Measurements from ENCODE around the gene SEL1L2.

Gene SEL1L2

DNA sequence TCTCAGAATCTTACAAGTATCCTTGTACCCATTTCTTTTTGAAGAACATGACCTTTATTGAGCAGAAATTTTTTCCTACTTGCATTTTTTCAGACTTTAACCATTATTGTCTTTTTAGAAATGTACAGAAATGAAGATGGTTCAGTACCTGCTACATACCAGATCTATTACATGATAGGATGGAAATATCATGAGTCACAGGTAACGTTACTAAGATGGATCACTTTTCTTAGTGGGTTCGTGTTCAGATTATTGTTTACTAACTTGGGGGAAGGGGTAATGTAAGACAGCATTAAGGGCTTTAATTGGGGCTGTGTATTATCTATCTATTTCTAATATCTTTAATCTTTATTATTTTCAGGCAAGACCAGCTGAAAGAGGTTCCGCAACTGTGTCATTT is 173.7 kb downstream of the SEL1L2 start:
- DNase-seq (ENCODE audit: low spot score) = no peak

DNA sequence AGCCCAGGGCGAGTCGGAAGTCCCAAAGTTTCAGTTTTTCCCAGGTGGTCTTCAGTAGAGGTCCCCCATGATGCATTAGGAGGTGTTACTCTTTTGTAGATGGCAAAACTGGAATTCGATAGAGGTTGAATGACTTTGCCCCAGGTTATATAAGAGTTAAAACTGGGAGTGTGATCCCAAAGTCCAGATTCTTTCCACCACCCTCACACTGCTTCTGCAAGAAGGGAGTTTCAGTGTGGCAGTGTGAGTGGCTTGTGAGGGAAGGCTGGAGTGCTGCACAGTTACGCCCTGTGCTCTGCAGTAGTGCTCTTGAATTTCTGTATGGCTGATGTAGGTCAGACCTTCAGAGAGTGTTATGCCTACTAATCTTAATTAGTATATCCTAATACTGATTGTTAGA is 175.7 kb downstream of the SEL1L2 start:
- DNase-seq (ENCODE audit: low spot score) = no peak

DNA sequence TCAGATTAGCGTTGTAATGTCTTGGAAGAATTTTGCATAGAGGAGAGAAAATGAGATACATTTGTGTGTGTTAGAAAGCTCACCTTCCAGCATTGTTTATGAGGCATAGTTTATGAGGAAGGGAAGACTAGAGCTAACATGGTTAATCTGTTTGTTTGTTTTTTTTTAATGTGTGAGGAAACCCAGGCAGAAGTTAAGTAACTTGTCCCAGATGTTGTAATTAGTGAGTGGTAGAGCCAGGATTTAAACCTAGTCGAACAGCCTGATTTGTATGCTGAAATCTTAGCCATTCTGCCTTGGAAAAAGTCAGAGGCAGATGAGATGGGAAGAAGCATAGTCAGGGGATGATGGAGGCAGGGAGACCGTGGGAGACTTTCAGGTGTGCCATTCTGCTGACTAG is 176.5 kb downstream of the SEL1L2 start:
- DNase-seq (ENCODE audit: low spot score) = no peak

DNA sequence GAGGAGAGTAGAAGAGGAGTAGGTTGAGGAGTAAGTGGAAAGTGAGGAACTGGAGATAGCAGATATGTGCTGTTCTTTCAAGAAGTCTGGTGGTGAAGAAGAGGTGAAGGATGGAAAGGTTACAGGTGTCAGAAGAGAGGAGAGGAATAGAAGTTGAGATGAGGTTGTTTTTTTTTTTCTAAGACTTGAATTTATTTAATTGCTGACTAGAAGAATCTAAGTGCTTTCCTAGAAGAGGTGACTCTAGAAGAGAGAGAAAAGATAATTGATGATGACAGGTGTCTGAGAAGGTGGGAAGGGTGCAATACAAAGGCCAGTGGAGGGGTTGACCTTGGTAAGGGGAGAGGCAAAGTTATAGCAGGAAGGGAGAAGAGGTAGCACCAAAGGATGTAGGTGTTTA is 180.0 kb downstream of the SEL1L2 start:
- no peak for DNase-seq (ENCODE audit: low spot score)

DNA sequence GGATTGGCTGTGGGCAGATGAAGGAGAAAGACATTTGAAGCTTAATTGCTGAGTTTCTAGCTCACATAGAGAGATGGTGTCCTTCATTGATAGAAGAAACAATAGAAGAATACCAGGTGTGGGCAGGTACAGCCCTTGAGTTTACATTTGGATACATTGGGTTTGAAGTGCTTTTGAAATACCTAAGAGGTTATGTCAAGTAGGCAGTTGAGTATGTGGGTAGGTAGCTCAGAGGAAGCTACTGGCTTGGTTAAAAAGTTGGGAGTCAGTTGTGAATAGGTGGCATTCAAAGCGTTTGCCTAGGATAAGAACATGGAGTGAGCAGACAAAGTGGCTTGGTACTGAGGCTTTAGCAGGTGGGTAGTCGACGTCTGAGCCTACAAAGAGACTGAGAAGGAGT is 180.6 kb downstream of the SEL1L2 start:
- no peak for DNase-seq (ENCODE audit: low spot score)

DNA sequence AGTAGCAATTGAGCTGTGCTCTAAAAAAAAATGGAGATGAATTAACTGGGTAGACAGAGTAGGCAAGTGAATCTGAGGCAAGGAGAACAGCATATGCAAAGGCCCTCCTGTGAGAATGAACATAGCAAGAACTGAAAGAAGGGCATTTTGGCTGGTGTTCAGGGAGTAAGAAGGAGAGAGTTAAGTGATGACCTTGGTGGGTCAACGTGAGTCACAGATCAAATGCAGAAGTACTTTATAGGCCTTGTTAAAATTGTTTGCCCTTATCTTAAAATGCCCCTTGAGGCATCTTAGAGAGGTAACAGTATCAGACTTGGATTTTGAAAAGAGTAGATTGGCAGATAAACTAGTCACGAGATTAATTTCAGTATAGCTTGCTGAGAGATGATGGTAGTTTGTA is 181.0 kb downstream of the SEL1L2 start:
- DNase-seq (ENCODE audit: low spot score) = no peak

DNA sequence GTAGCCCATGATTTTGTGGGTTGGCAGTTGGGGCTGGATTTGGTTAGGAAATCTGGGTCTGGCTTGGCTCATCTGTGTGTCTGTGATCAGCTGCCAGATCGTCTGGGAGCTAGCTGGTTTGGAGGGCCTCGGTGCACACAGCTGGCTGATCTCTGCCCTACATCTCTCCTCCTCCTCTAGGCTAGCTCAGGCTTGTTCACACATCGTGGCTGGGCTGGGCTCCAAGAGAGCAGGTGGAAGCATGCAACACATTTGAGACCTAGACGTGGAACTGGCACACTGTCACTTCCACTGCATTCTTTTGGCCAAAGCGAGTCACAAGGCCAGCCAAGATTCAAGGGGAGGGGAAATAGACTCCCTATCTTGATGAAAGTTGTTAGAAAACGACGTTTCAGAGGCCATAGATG is 189.7 kb downstream of the SEL1L2 start:
- no peak for DNase-seq (ENCODE audit: low spot score)

DNA sequence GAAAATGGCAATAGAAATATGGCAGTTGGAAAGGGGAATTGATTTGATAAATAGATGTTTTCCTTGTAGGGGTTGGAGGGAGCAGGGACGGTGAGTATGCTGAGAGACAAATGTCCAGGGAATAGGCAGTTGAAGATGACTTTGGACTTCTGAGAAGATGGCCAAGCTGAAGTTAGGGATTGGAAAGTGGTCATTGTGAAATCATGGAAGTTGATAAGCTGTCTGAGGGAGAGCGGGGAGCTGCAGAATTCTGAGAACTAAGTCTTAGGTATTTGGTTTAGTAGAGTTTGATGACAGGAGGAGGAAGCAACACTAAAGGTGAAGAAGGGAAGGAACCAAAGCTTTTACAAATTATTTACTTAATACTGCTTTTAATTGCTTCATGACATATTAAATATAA is 190.4 kb downstream of the SEL1L2 start:
- DNase-seq (ENCODE audit: low spot score) = no peak

All from HuH-7 (cell line).